Dendritic cell treated with granulocyte-macrophage colony-stimulating factor and Interleukin-4, amounts not matched to agents 40 ng/mL and 50 ng/mL, for 4 days (primary cell): ENCODE measurements around the gene CYP2W1.
"Not testable (repeated sequence)": the region's sequence is repeated elsewhere in the genome, so short reads cannot be mapped to it uniquely, and the experiment has no call there.

ENCODE experiments used
- H3K27ac Mint-ChIP-seq: one replicate; pipeline ENCODE4 v1.8.0; 2022; ENCODE audit warnings: mild to moderate bottlenecking, mixed read lengths
- H3K27me3 Mint-ChIP-seq: one replicate; pipeline ENCODE4 v1.8.0; 2022; ENCODE audit warnings: mild to moderate bottlenecking, mixed read lengths
- H3K36me3 Mint-ChIP-seq: one replicate; pipeline ENCODE4 v1.8.0; 2022; ENCODE audit warnings: low read depth, mixed read lengths
- H3K4me1 Mint-ChIP-seq: one replicate; pipeline ENCODE4 v1.8.0; 2022; ENCODE audit warnings: low read depth, mixed read lengths
- H3K4me3 Mint-ChIP-seq: one replicate; pipeline ENCODE4 v1.8.0; 2022; ENCODE audit warnings: mild to moderate bottlenecking, moderate library complexity, mixed read lengths
- H3K9me3 Mint-ChIP-seq: one replicate; pipeline ENCODE4 v1.8.0; 2022; ENCODE audit warnings: mixed read lengths
- intact Hi-C: fragments of 100-400 bp; cut with micrococcal nuclease; formaldehyde crosslinking; loops from one replicate; pipeline ENCODE4 v1.15.0; 2022

CYP2W1 gene

GRCh38 chr7:983004-983615, at the start of gene CYP2W1:
Gene CYP2W1, plus strand, starts transcription at chr7:983181. Its CDS starts 31 bp downstream, at chr7:983212.
- Mint-ChIP-seq H3K4me3 (no peak within 1 kb of the TSS), H3K27ac (no peak within 1 kb of the TSS)

GRCh38 chr7:934469-935163, 48.4 kb upstream of the CYP2W1 start:
- H3K27me3 Mint-ChIP-seq, result peaks cover 9% of the 10 kb centered on the region

More at GRCh38 chr7:983004-983615, at the start of gene CYP2W1:
- no peaks in the 10 kb centered on the region for H3K4me1 Mint-ChIP-seq
- intact Hi-C loops, result no loop called here
- H3K36me3 Mint-ChIP-seq, result no peaks in the 10 kb centered on the region
- H3K9me3 Mint-ChIP-seq, result no peaks in the 10 kb centered on the region
- peaks cover 36% of the 10 kb centered on the region for H3K27me3 Mint-ChIP-seq

GRCh38 chr7:935164-935873, 47.7 kb upstream of the CYP2W1 start:
- intact Hi-C loops, result no loop called here
- Mint-ChIP-seq H3K4me3 (no peak overlapping the region), H3K36me3 (peaks cover 71% of the 10 kb centered on the region), H3K4me1 (peaks cover 63% of the 10 kb centered on the region), H3K9me3 (no peaks in the 10 kb centered on the region), H3K27ac (no peak overlapping the region), H3K27me3 (peaks cover 9% of the 10 kb centered on the region)

More at GRCh38 chr7:934469-935163, 48.4 kb upstream of the CYP2W1 start:
- H3K4me1 Mint-ChIP-seq, result peaks cover 63% of the 10 kb centered on the region
- intact Hi-C loops, result no loop called here
- H3K27ac Mint-ChIP-seq, result no peak overlapping the region
- peaks cover 78% of the 10 kb centered on the region for H3K36me3 Mint-ChIP-seq
- no peak overlapping the region for H3K4me3 Mint-ChIP-seq
- H3K9me3 Mint-ChIP-seq, result no peaks in the 10 kb centered on the region

- peaks cover 63% of the 10 kb centered on the region for H3K4me1 Mint-ChIP-seq
- H3K9me3 Mint-ChIP-seq, result no peaks in the 10 kb centered on the region
- peaks cover 9% of the 10 kb centered on the region for H3K27me3 Mint-ChIP-seq
- peaks cover 66% of the 10 kb centered on the region for H3K36me3 Mint-ChIP-seq
- intact Hi-C loops, result no loop called here
- H3K27ac Mint-ChIP-seq, result no peak overlapping the region
- no peak overlapping the region for H3K4me3 Mint-ChIP-seq
Observed at GRCh38 chr7:935874-936385, 47.1 kb upstream of the CYP2W1 start.

- H3K36me3 Mint-ChIP-seq, result peaks cover 60% of the 10 kb centered on the region
- H3K27me3 Mint-ChIP-seq, result peaks cover 5% of the 10 kb centered on the region
- peaks cover 2% of the 10 kb centered on the region for H3K9me3 Mint-ChIP-seq
- intact Hi-C loops, result no loop called here
- no peak overlapping the region for H3K27ac Mint-ChIP-seq
- H3K4me1 Mint-ChIP-seq, result peaks cover 61% of the 10 kb centered on the region
- no peak overlapping the region for H3K4me3 Mint-ChIP-seq
Observed at GRCh38 chr7:936386-937054, 46.5 kb upstream of the CYP2W1 start.

GRCh38 chr7:937856-938484, 45.0 kb upstream of the CYP2W1 start:
- Mint-ChIP-seq H3K4me1 (peaks cover 54% of the 10 kb centered on the region), H3K36me3 (peaks cover 54% of the 10 kb centered on the region), H3K9me3 (peaks cover 12% of the 10 kb centered on the region), H3K27ac (peak overlapping the region; percentile 25), H3K27me3 (no peaks in the 10 kb centered on the region), H3K4me3 (no peak overlapping the region)
- intact Hi-C loops, result no loop called here

- intact Hi-C loops, result no loop called here
- peaks cover 53% of the 10 kb centered on the region for H3K4me1 Mint-ChIP-seq
- peaks cover 12% of the 10 kb centered on the region for H3K9me3 Mint-ChIP-seq
- H3K27me3 Mint-ChIP-seq, result no peaks in the 10 kb centered on the region
- peaks cover 50% of the 10 kb centered on the region for H3K36me3 Mint-ChIP-seq
- no peak overlapping the region for H3K4me3 Mint-ChIP-seq
- H3K27ac Mint-ChIP-seq, result no peak overlapping the region
Observed at GRCh38 chr7:938546-939185, 44.3 kb upstream of the CYP2W1 start.

GRCh38 chr7:939843-940242, 43.1 kb upstream of the CYP2W1 start:
- H3K27me3 Mint-ChIP-seq, result no peaks in the 10 kb centered on the region
- peaks cover 50% of the 10 kb centered on the region for H3K4me1 Mint-ChIP-seq
- peaks cover 12% of the 10 kb centered on the region for H3K9me3 Mint-ChIP-seq
- peaks cover 44% of the 10 kb centered on the region for H3K36me3 Mint-ChIP-seq
- no peak overlapping the region for H3K27ac Mint-ChIP-seq
- no peak overlapping the region for H3K4me3 Mint-ChIP-seq
- intact Hi-C loops, result no loop called here

GRCh38 chr7:940599-941408, 42.2 kb upstream of the CYP2W1 start:
- no peak overlapping the region for H3K4me3 Mint-ChIP-seq
- intact Hi-C loops, result no loop called here
- no peaks in the 10 kb centered on the region for H3K27me3 Mint-ChIP-seq
- no peak overlapping the region for H3K27ac Mint-ChIP-seq
- peaks cover 44% of the 10 kb centered on the region for H3K36me3 Mint-ChIP-seq
- peaks cover 54% of the 10 kb centered on the region for H3K4me1 Mint-ChIP-seq
- peaks cover 12% of the 10 kb centered on the region for H3K9me3 Mint-ChIP-seq

GRCh38 chr7:943793-944192, 39.2 kb upstream of the CYP2W1 start:
- peaks cover 52% of the 10 kb centered on the region for H3K4me1 Mint-ChIP-seq
- H3K27ac Mint-ChIP-seq, H3K27me3 Mint-ChIP-seq, H3K4me3 Mint-ChIP-seq, intact Hi-C loops: not testable (repeated sequence)
- H3K9me3 Mint-ChIP-seq, result peaks cover 12% of the 10 kb centered on the region
- H3K36me3 Mint-ChIP-seq, result peaks cover 53% of the 10 kb centered on the region

GRCh38 chr7:944744-945143, 38.2 kb upstream of the CYP2W1 start:
- intact Hi-C loops, result no loop called here
- Mint-ChIP-seq H3K4me1 (peaks cover 60% of the 10 kb centered on the region), H3K4me3 (no peak overlapping the region), H3K36me3 (peaks cover 60% of the 10 kb centered on the region), H3K27ac (no peak overlapping the region), H3K27me3 (no peaks in the 10 kb centered on the region), H3K9me3 (peaks cover 12% of the 10 kb centered on the region)

- Mint-ChIP-seq H3K36me3 (peaks cover 64% of the 10 kb centered on the region), H3K27ac (no peak overlapping the region), H3K27me3 (no peaks in the 10 kb centered on the region), H3K9me3 (peaks cover 12% of the 10 kb centered on the region), H3K4me1 (peaks cover 60% of the 10 kb centered on the region), H3K4me3 (no peak overlapping the region)
- intact Hi-C loops, result no loop called here
Observed at GRCh38 chr7:945147-945555, 37.8 kb upstream of the CYP2W1 start.
